ENCODE data around the gene MAPKBP1. TPM values are rescaled to one million over a fixed set of nuclear protein-coding genes. Genes with fewer than 3 reads are reported as not detected.

Gene MAPKBP1
- total and polyA plus RNA-seq, 2 of the 8 experiments (the other 6 are each of a cell fraction or from before 2014, with no cell fraction given), result 4.3 to 11.3 TPM

GRCh38 chr15:41821831-41822230, 47.5 kb downstream of the MAPKBP1 start:
- Histone ChIP-seq H2BK120ac (replicated peaks; ENCODE audit: low read depth, low read length) (no peak overlapping the region), H3K4ac (replicated peaks; ENCODE audit: insufficient read length, low read depth, low read length) (no peak overlapping the region), H3K36me3 (ENCODE audit: control insufficient read depth in 2 of 4, insufficient read depth in 4 of 4, low read length in 3 of 4) (peaks cover 0 to 3% (median 0%) of the 10 kb centered on the region in 4 experiments; a peak in 4 of 8 replicates), H3K23ac (ENCODE audit: insufficient read length) (no peak overlapping the region), H3K27me3 (replicated peaks in 1 of 4; ENCODE audit: control insufficient read depth in 3 of 4, extremely low read depth in 1 of 4, insufficient read depth in 3 of 4, low read length in 3 of 4) (peaks cover 0 to 2% (median 0%) of the 10 kb centered on the region in 4 experiments; a peak in 1 of 7 replicates), H4K8ac (ENCODE audit: extremely low read depth, insufficient read depth, low read length) (no peak overlapping the region), H2AFZ (ENCODE audit: low read length) (no peak overlapping the region), H2BK15ac (ENCODE audit: low read length) (no peak overlapping the region), H3K56ac (replicated peaks; ENCODE audit: insufficient read length, low read depth, low read length) (no peak overlapping the region), H2AK5ac (ENCODE audit: low read depth, low read length) (no peak overlapping the region), H2BK5ac (ENCODE audit: low read depth, low read length) (no peak overlapping the region), H3K27ac (ENCODE audit: low read depth, low read length) (no peak overlapping the region), H3K9ac (replicated peaks in 1 of 4; ENCODE audit: extremely low read depth in 1 of 4, low read depth in 3 of 4, low read length in 3 of 4) (no peak overlapping the region), H2BK12ac (ENCODE audit: low read depth, low read length) (no peak overlapping the region), H2BK20ac (ENCODE audit: low read length) (no peak overlapping the region), H4K5ac (ENCODE audit: insufficient read length, low read depth, low read length) (no peak overlapping the region), H4K20me1 (replicated peaks in 1 of 2; ENCODE audit: control insufficient read depth in 1 of 2, insufficient read depth in 2 of 2, low read length in 2 of 2) (peaks cover 0 to 1% of the 10 kb centered on the region in 2 experiments), H3K14ac (ENCODE audit: insufficient read length) (no peak overlapping the region), H4K91ac (replicated peaks; ENCODE audit: insufficient read length, low read length) (no peak overlapping the region), H3K18ac (ENCODE audit: extremely low read depth, low read length) (no peak overlapping the region), H3K4me1 (replicated peaks in 1 of 4; ENCODE audit: control insufficient read depth in 3 of 4, insufficient read depth in 4 of 4, low read length in 3 of 4) (no peaks in the 10 kb centered on the region; a peak in 2 of 7 replicates), H3K23me2 (ENCODE audit: low read depth, low read length) (no peaks in the 10 kb centered on the region), H3K79me2 (ENCODE audit: control insufficient read depth in 1 of 2, insufficient read depth in 2 of 2, low read length in 2 of 2) (no peaks in the 10 kb centered on the region), H3K79me1 (ENCODE audit: low read depth, low read length) (no peaks in the 10 kb centered on the region), H3K4me2 (ENCODE audit: insufficient read depth in 1 of 2, low read depth in 2 of 2, low read length in 2 of 2) (no peak overlapping the region), H3K9me3 (ENCODE audit: insufficient read depth in 2 of 2, low read depth in 1 of 2, low read length in 1 of 2) (no peaks in the 10 kb centered on the region), H3K4me3 (ENCODE audit: extremely low read depth in 1 of 4, insufficient read depth in 2 of 4, low read depth in 3 of 4, low read length in 4 of 4) (no peak overlapping the region)
- 94% methylated on average over 2 of the region's 4 CpGs; no CpG with 5 or more reads in 1 of the 2 experiments for WGBS, 2 experiments (ENCODE audit: extremely low coverage in 1 of 2, insufficient coverage in 1 of 2, insufficient read length in 1 of 2, insufficient replicate concordance in 2 of 2, low coverage in 1 of 2, low lambda C conversion rate in 2 of 2, missing lambda C conversion rate in 1 of 2)
- DNase-seq (ENCODE audit: low read depth in 1 of 2, low spot score in 2 of 2), result no peak
- POLR2A ChIA-PET (ENCODE audit: partially characterized antibody), result interaction anchor here (0.8 to 1.6 kb wide), 2 partner anchors 28 to 48 kb away, joined by 3 to 5 read pairs; partner anchors contain the start of gene MAPKBP1
- CTCF ChIA-PET (ENCODE audit: partially characterized antibody), result interaction anchor here (1.0 to 3.5 kb wide), 7 partner anchors 10 to 83 kb away, joined by 3 to 32 read pairs (median 3); partner anchors contain the start of gene MAPKBP1
- TF ChIP-seq POLR2A (IDR thresholded peaks at IDR 0.05; ENCODE audit: control extremely low read depth in 1 of 2, low read depth in 2 of 2, low read length in 2 of 2) (no peak), TAF1 (IDR thresholded peaks at IDR 0.05; ENCODE audit: low read depth, low read length) (no peak), CHD2 (IDR thresholded peaks at IDR 0.05; ENCODE audit: low read length) (no peak), BACH1 (IDR thresholded peaks at IDR 0.05; ENCODE audit: low read length) (no peak), SP4 (IDR thresholded peaks at IDR 0.05; ENCODE audit: low read length) (no peak), NANOG (IDR thresholded peaks at IDR 0.05; ENCODE audit: insufficient read depth, low read depth, low read length, poor library complexity, severe bottlenecking) (no peak), FOSL1 (IDR thresholded peaks at IDR 0.05; ENCODE audit: insufficient read depth, low read depth, low read length) (no peak), CBX8 (IDR thresholded peaks at IDR 0.05; ENCODE audit: borderline replicate concordance, low read depth, low read length) (no peak), KDM4A (IDR thresholded peaks at IDR 0.05; ENCODE audit: low read depth, low read length, severe bottlenecking) (no peak), EZH2 (IDR thresholded peaks at IDR 0.05; ENCODE audit: low read depth, low read length, severe bottlenecking) (no peak), KDM5A (IDR thresholded peaks at IDR 0.05; ENCODE audit: low read length) (no peak), CHD1 (IDR thresholded peaks at IDR 0.05; ENCODE audit: low read depth, low read length) (no peak), SP2 (IDR thresholded peaks at IDR 0.05; ENCODE audit: low read length) (no peak)
- TF ChIP-seq, protein P1, sequence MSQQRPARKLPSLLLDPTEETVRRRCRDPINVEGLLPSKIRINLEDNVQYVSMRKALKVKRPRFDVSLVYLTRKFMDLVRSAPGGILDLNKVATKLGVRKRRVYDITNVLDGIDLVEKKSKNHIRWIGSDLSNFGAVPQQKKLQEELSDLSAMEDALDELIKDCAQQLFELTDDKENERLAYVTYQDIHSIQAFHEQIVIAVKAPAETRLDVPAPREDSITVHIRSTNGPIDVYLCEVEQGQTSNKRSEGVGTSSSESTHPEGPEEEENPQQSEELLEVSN (IDR thresholded peaks at IDR 0.05), result no peak
- no peak for FAIRE-seq

Data from H1 (cell line).